CD14-positive monocyte (primary cell): ENCODE results near the gene RFFL. TPM values are rescaled to one million over a fixed set of nuclear protein-coding genes. Genes with fewer than 3 reads are reported as not detected.

ENCODE experiments used
- DNase-seq, 3 donors: peaks; one replicate each; pipeline ENCODE4 v3.0.0-alpha.2; 2011 to 2022
- H2AFZ ChIP-seq: 2 replicates; pipeline ENCODE4 v1.6.0; 2012; ENCODE audit warnings: mild to moderate bottlenecking, low read depth, low read length, inconsistent platforms; ENCODE audit not compliant: insufficient read depth, poor library complexity, severe bottlenecking
- H3K27ac ChIP-seq, 2 donors: 1 replicate in 1 of 2; 2 replicates in 1 of 2; pipeline ENCODE4 v1.5.1; 2012 to 2013; ENCODE audit warnings: low read length in 2 of 2, control low read depth in 1 of 2, inconsistent platforms in 1 of 2, low read depth in 1 of 2, mild to moderate bottlenecking in 1 of 2
- H3K27me3 ChIP-seq, 2 donors: one replicate each; pipeline versions ENCODE4 v1.6.0 to v1.6.1; 2011 to 2013; ENCODE audit warnings: low read length in 2 of 2; ENCODE audit not compliant: control insufficient read depth in 2 of 2, insufficient read depth in 2 of 2
- H3K36me3 ChIP-seq, 2 donors: replicated peaks in 1 of 2; 1 replicate in 1 of 2; 2 replicates in 1 of 2; pipeline versions ENCODE4 v1.5.1 to v1.6.1; 2012 to 2013; ENCODE audit warnings: low read length in 2 of 2, control low read depth in 1 of 2, inconsistent platforms in 1 of 2, mild to moderate bottlenecking in 1 of 2; ENCODE audit not compliant: insufficient read depth in 2 of 2, control insufficient read depth in 1 of 2
- H3K4me1 ChIP-seq, 2 donors: 1 replicate in 1 of 2; 2 replicates in 1 of 2; pipeline versions ENCODE4 v1.5.1 to v1.6.1; 2012 to 2013; ENCODE audit warnings: low read length in 2 of 2, control low read depth in 1 of 2, inconsistent platforms in 1 of 2, mild to moderate bottlenecking in 1 of 2, moderate library complexity in 1 of 2; ENCODE audit not compliant: insufficient read depth in 2 of 2, control insufficient read depth in 1 of 2
- H3K4me2 ChIP-seq: replicated peaks from 2 replicates; pipeline ENCODE3; 2012; ENCODE audit warnings: low read length, moderate library complexity, mild to moderate bottlenecking; ENCODE audit not compliant: poor library complexity, severe bottlenecking; ENCODE audit errors: extremely low read depth
- H3K4me3 ChIP-seq, 3 experiments: fragments of 200-600 bp in 1 of 3; sonication (generic) in 1 of 3; replicated peaks in 1 of 3; 1 replicate in 2 of 3; 2 replicates in 1 of 3; pipeline ENCODE4 v1.5.1; 2011 to 2013; ENCODE audit warnings: low read length in 3 of 3, mild to moderate bottlenecking in 3 of 3, control low read depth in 2 of 3, low read depth in 2 of 3, inconsistent platforms in 1 of 3, moderate library complexity in 1 of 3
- H3K79me2 ChIP-seq: 2 replicates; pipeline ENCODE4 v1.6.0; 2012; ENCODE audit warnings: mild to moderate bottlenecking, control low read depth, inconsistent platforms, low read length, moderate library complexity; ENCODE audit not compliant: insufficient read depth
- H3K9ac ChIP-seq: 2 replicates; pipeline ENCODE4 v1.6.0; 2017; ENCODE audit warnings: low read length, mild to moderate bottlenecking; ENCODE audit not compliant: insufficient read depth, poor library complexity, severe bottlenecking
- H3K9me3 ChIP-seq, 2 donors: replicated peaks in 1 of 2; 1 replicate in 1 of 2; 2 replicates in 1 of 2; pipeline versions ENCODE4 v1.5.1 to v1.6.1; 2012 to 2013; ENCODE audit warnings: low read length in 2 of 2, control low read depth in 1 of 2; ENCODE audit not compliant: control insufficient read depth in 1 of 2, insufficient read depth in 1 of 2
- H4K20me1 ChIP-seq: 2 replicates; pipeline ENCODE4 v1.6.0; 2012; ENCODE audit warnings: mild to moderate bottlenecking, low read length, control low read depth, moderate library complexity; ENCODE audit not compliant: insufficient read depth
- H3K27ac Mint-ChIP-seq, 7 donors: one replicate each; pipeline ENCODE4 v1.8.0; 2020; ENCODE audit warnings: mild to moderate bottlenecking in 7 of 7, mixed read lengths in 7 of 7, moderate library complexity in 6 of 7, inconsistent platforms in 2 of 7
- H3K27me3 Mint-ChIP-seq, 3 donors: one replicate each; pipeline ENCODE4 v1.8.0; 2021 to 2022; ENCODE audit warnings: low read depth in 3 of 3, mild to moderate bottlenecking in 3 of 3, mixed read lengths in 3 of 3, moderate library complexity in 3 of 3, inconsistent platforms in 1 of 3
- H3K36me3 Mint-ChIP-seq, 2 donors: one replicate each; pipeline ENCODE4 v1.8.0; 2020; ENCODE audit warnings: mixed read lengths in 2 of 2, inconsistent platforms in 1 of 2, mild to moderate bottlenecking in 1 of 2
- H3K4me1 Mint-ChIP-seq: one replicate; pipeline ENCODE4 v1.8.0; 2020; ENCODE audit warnings: mild to moderate bottlenecking, mixed read lengths
- H3K4me3 Mint-ChIP-seq, 2 donors: one replicate each; pipeline ENCODE4 v1.8.0; 2020; ENCODE audit warnings: mild to moderate bottlenecking in 2 of 2, mixed read lengths in 2 of 2, moderate library complexity in 1 of 2
- H3K9me3 Mint-ChIP-seq, 7 donors: one replicate each; pipeline ENCODE4 v1.8.0; 2020 to 2022; ENCODE audit warnings: mixed read lengths in 7 of 7, mild to moderate bottlenecking in 6 of 7, moderate library complexity in 6 of 7, inconsistent platforms in 2 of 7
- CTCF ChIP-seq: fragments of 200-600 bp; IDR thresholded peaks from one replicate; pipeline ENCODE4 v1.8.0; 2022; ENCODE audit warnings: antibody characterized with exemption, mild to moderate bottlenecking
- WGBS: methylation state at CpG from one replicate; pipeline ENCODE4 v1.1.5; 2013; ENCODE audit warnings: missing lambda C conversion rate; ENCODE audit not compliant: insufficient coverage; 5-methylcytosine and 5-hydroxymethylcytosine counted together
- intact Hi-C, 2 donors: fragments of 100-400 bp; cut with micrococcal nuclease; formaldehyde crosslinking; loops; one replicate each; pipeline versions ENCODE4 v1.15.0 to v1.15.1; 2023
- polyA plus RNA-seq, 3 donors: library from polyadenylated mRNA; depleted of rRNA in 1 of 3; unstranded in 2 of 3; stranded (reverse) in 1 of 3; fragments of 300-500 nt in 2 of 3; fragments of >200 nt in 1 of 3; fragmentation: Illumina TruSeq in 2 of 3; gene quantifications; 1 replicate in 2 of 3; 2 replicates in 1 of 3; pipeline ENCODE4 v1.2.3, GENCODE V29; 2012 to 2021

RFFL gene
- polyA plus RNA-seq, 3 donors = 16.1 to 25.1 (median 24.7) TPM

- H3K79me2 ChIP-seq = no peaks in the 10 kb centered on the region
- H4K20me1 ChIP-seq = no peaks in the 10 kb centered on the region
- H3K4me1 Mint-ChIP-seq = peaks cover 12% of the 10 kb centered on the region
- no peak overlapping the region for H3K9ac ChIP-seq
- H3K27ac ChIP-seq = no peak overlapping the region
- no CpG with 5 or more reads among the region's 2 CpGs for WGBS
- H3K27me3 ChIP-seq = no peaks in the 10 kb centered on the region
- H3K4me2 ChIP-seq = no peak overlapping the region
- no peak overlapping the region for H2AFZ ChIP-seq
- peak overlapping the region in 3 of 7 donors; percentile 13 to 59 (median 32) for H3K27ac Mint-ChIP-seq
- H3K36me3 Mint-ChIP-seq = peaks cover 70 to 85% of the 10 kb centered on the region in 2 donors
- no peak for DNase-seq
- H3K4me3 ChIP-seq = no peak overlapping the region
- no peaks in the 10 kb centered on the region for H3K9me3 ChIP-seq
- no peaks in the 10 kb centered on the region for H3K9me3 Mint-ChIP-seq
- no peak for TF ChIP-seq CTCF
- intact Hi-C loops = no loop called here
- no peak overlapping the region for H3K4me3 Mint-ChIP-seq
- H3K4me1 ChIP-seq = peaks cover 7% of the 10 kb centered on the region in 2 donors
- H3K36me3 ChIP-seq = peaks cover 41 to 72% of the 10 kb centered on the region in 2 donors
- H3K27me3 Mint-ChIP-seq = peaks cover 0 to 2% (median 1%) of the 10 kb centered on the region in 3 donors
These were observed 38.2 kb upstream of the RFFL start for GRCh38 chr17:35101725-35102124.

- no peak for TF ChIP-seq CTCF
- H3K36me3 ChIP-seq = peaks cover 34 to 66% of the 10 kb centered on the region in 2 donors
- no peak overlapping the region for H3K4me2 ChIP-seq
- no peaks in the 10 kb centered on the region for H3K9me3 ChIP-seq
- H3K4me1 ChIP-seq = peaks cover 7% of the 10 kb centered on the region in 2 donors
- WGBS = 91% methylated on average over 14 of the region's 14 CpGs
- peak overlapping the region in 4 of 7 donors; percentile 53 to 82 (median 60) for H3K27ac Mint-ChIP-seq
- no peaks in the 10 kb centered on the region for H4K20me1 ChIP-seq
- no peak overlapping the region for H3K4me3 Mint-ChIP-seq
- no peaks in the 10 kb centered on the region for H3K27me3 ChIP-seq
- no peak for DNase-seq
- no peak overlapping the region for H2AFZ ChIP-seq
- H3K9me3 Mint-ChIP-seq = no peaks in the 10 kb centered on the region
- peaks cover 63 to 78% of the 10 kb centered on the region in 2 donors for H3K36me3 Mint-ChIP-seq
- H3K27me3 Mint-ChIP-seq = peaks cover 0 to 2% (median 0%) of the 10 kb centered on the region in 3 donors
- no peak overlapping the region for H3K9ac ChIP-seq
- no peak overlapping the region for H3K4me3 ChIP-seq
- H3K79me2 ChIP-seq = no peaks in the 10 kb centered on the region
- H3K4me1 Mint-ChIP-seq = peaks cover 12% of the 10 kb centered on the region
- H3K27ac ChIP-seq = peak overlapping the region in 1 of 2 donors; percentile 22
- intact Hi-C loops = no loop called here
These were observed 37.5 kb upstream of the RFFL start for GRCh38 chr17:35101036-35101435.
